Measurements from ENCODE around the gene CD52.

DNA sequence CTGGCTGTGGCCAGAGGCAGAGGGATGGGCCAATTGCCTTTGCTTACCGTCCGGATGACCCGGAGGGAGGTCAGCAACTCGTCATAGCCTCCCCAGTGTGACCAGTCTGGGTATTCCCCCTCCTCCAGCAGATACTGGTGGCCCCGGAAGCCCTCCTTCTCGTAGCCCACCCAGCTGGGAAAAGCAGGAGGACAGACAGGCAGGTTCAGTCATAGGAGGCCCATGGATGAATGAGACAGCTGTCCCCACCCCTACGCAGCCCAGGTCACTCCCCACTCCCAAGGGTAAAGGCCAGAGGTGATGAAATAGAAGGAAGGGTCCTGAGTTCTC, 19.4 kb downstream of the CD52 start:
- no peak for TF ChIP-seq POLR2A (IDR thresholded peaks at IDR 0.05)
- TF ChIP-seq, protein P1, sequence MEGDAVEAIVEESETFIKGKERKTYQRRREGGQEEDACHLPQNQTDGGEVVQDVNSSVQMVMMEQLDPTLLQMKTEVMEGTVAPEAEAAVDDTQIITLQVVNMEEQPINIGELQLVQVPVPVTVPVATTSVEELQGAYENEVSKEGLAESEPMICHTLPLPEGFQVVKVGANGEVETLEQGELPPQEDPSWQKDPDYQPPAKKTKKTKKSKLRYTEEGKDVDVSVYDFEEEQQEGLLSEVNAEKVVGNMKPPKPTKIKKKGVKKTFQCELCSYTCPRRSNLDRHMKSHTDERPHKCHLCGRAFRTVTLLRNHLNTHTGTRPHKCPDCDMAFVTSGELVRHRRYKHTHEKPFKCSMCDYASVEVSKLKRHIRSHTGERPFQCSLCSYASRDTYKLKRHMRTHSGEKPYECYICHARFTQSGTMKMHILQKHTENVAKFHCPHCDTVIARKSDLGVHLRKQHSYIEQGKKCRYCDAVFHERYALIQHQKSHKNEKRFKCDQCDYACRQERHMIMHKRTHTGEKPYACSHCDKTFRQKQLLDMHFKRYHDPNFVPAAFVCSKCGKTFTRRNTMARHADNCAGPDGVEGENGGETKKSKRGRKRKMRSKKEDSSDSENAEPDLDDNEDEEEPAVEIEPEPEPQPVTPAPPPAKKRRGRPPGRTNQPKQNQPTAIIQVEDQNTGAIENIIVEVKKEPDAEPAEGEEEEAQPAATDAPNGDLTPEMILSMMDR (IDR thresholded peaks at IDR 0.05), result no peak
